ENCODE results near the gene WDFY2. TPM values are rescaled to one million over a fixed set of nuclear protein-coding genes. Genes with fewer than 3 reads are reported as not detected.

The WDFY2 gene
- total RNA-seq, 1 donor from 2014 or later = 16.2 TPM

- peaks cover 6% of the 10 kb centered on the region for H3K4me1 Mint-ChIP-seq (ENCODE audit: low read depth, unreplicated experiment)
- Histone ChIP-seq H2AFZ (ENCODE audit: low read depth, low read length) (no peak overlapping the region), H3K4me3 (ENCODE audit: insufficient read depth, low read depth, low read length) (no peak overlapping the region), H3K9me3 (ENCODE audit: insufficient read depth, low read depth, low read length) (no peaks in the 10 kb centered on the region), H3K4me2 (ENCODE audit: low read length) (no peak overlapping the region), H3K27me3 (ENCODE audit: insufficient read depth, low read length) (no peaks in the 10 kb centered on the region), H3K9ac (ENCODE audit: low read length) (no peak overlapping the region), H3K36me3 (ENCODE audit: insufficient read depth, low read length) (no peaks in the 10 kb centered on the region), H4K20me1 (ENCODE audit: insufficient read depth, low read length) (no peaks in the 10 kb centered on the region), H3K27ac (ENCODE audit: low read depth, low read length) (no peak overlapping the region), H3K79me2 (ENCODE audit: insufficient read depth, low read length) (no peaks in the 10 kb centered on the region), H3K4me1 (ENCODE audit: insufficient read depth, low read length) (no peaks in the 10 kb centered on the region)
- no peak for FAIRE-seq
- no peaks in the 10 kb centered on the region for H3K9me3 Mint-ChIP-seq (ENCODE audit: unreplicated experiment)
- H3K27me3 Mint-ChIP-seq (ENCODE audit: low read depth, unreplicated experiment) = peaks cover 4% of the 10 kb centered on the region
- no peak overlapping the region for H3K4me3 Mint-ChIP-seq (ENCODE audit: unreplicated experiment)
- TF ChIP-seq EZH2 (IDR thresholded peaks at IDR 0.05; ENCODE audit: insufficient read depth, low read length) (no peak), CTCF (IDR thresholded peaks at IDR 0.05; ENCODE audit: insufficient read depth, low read depth, low read length) (no peak)
- H3K27ac Mint-ChIP-seq (ENCODE audit: unreplicated experiment) = no peak overlapping the region
- no peak for DNase-seq (ENCODE audit: low read depth)
- no peaks in the 10 kb centered on the region for H3K36me3 Mint-ChIP-seq (ENCODE audit: low read depth, unreplicated experiment)
Measured at GRCh38 chr13:51577690-51578089, 6.6 kb upstream of the WDFY2 start.

GRCh38 chr13:51579676-51580075 lies 4.6 kb upstream of the WDFY2 start:
- no peak overlapping the region for H3K4me3 ChIP-seq (ENCODE audit: insufficient read depth, low read depth, low read length)
- no peaks in the 10 kb centered on the region for H3K27me3 ChIP-seq (ENCODE audit: insufficient read depth, low read length)
- no peaks in the 10 kb centered on the region for H3K36me3 ChIP-seq (ENCODE audit: insufficient read depth, low read length)
- no peak for FAIRE-seq
- H3K4me2 ChIP-seq (ENCODE audit: low read length) = no peak overlapping the region
- TF ChIP-seq EZH2 (IDR thresholded peaks at IDR 0.05; ENCODE audit: insufficient read depth, low read length) (no peak), CTCF (IDR thresholded peaks at IDR 0.05; ENCODE audit: insufficient read depth, low read depth, low read length) (no peak)
- no peak for DNase-seq (ENCODE audit: low read depth)
- H3K27ac ChIP-seq (ENCODE audit: low read depth, low read length) = no peak overlapping the region
- no peaks in the 10 kb centered on the region for H3K9me3 ChIP-seq (ENCODE audit: insufficient read depth, low read depth, low read length)
- no peak overlapping the region for H3K27ac Mint-ChIP-seq (ENCODE audit: unreplicated experiment)
- H3K4me1 Mint-ChIP-seq (ENCODE audit: low read depth, unreplicated experiment) = peaks cover 6% of the 10 kb centered on the region
- H3K9ac ChIP-seq (ENCODE audit: low read length) = no peak overlapping the region
- H3K36me3 Mint-ChIP-seq (ENCODE audit: low read depth, unreplicated experiment) = no peaks in the 10 kb centered on the region
- H3K27me3 Mint-ChIP-seq (ENCODE audit: low read depth, unreplicated experiment) = peaks cover 4% of the 10 kb centered on the region
- H3K4me1 ChIP-seq (ENCODE audit: insufficient read depth, low read length) = peaks cover 5% of the 10 kb centered on the region
- H2AFZ ChIP-seq (ENCODE audit: low read depth, low read length) = no peak overlapping the region
- peaks cover 3% of the 10 kb centered on the region for H3K79me2 ChIP-seq (ENCODE audit: insufficient read depth, low read length)
- no peaks in the 10 kb centered on the region for H4K20me1 ChIP-seq (ENCODE audit: insufficient read depth, low read length)
- H3K9me3 Mint-ChIP-seq (ENCODE audit: unreplicated experiment) = no peaks in the 10 kb centered on the region
- no peak overlapping the region for H3K4me3 Mint-ChIP-seq (ENCODE audit: unreplicated experiment)

GRCh38 chr13:51581148-51581820 lies 3.0 kb upstream of the WDFY2 start:
- Histone ChIP-seq H3K79me2 (ENCODE audit: insufficient read depth, low read length) (peaks cover 19% of the 10 kb centered on the region), H3K36me3 (ENCODE audit: insufficient read depth, low read length) (no peaks in the 10 kb centered on the region), H4K20me1 (ENCODE audit: insufficient read depth, low read length) (no peaks in the 10 kb centered on the region), H3K27me3 (ENCODE audit: insufficient read depth, low read length) (no peaks in the 10 kb centered on the region), H3K4me3 (ENCODE audit: insufficient read depth, low read depth, low read length) (no peak overlapping the region), H3K27ac (ENCODE audit: low read depth, low read length) (no peak overlapping the region), H3K4me1 (ENCODE audit: insufficient read depth, low read length) (peaks cover 10% of the 10 kb centered on the region), H3K9me3 (ENCODE audit: insufficient read depth, low read depth, low read length) (no peaks in the 10 kb centered on the region), H3K9ac (ENCODE audit: low read length) (no peak overlapping the region), H2AFZ (ENCODE audit: low read depth, low read length) (no peak overlapping the region), H3K4me2 (ENCODE audit: low read length) (no peak overlapping the region)
- H3K9me3 Mint-ChIP-seq (ENCODE audit: unreplicated experiment) = no peaks in the 10 kb centered on the region
- H3K27me3 Mint-ChIP-seq (ENCODE audit: low read depth, unreplicated experiment) = peaks cover 4% of the 10 kb centered on the region
- no peak overlapping the region for H3K27ac Mint-ChIP-seq (ENCODE audit: unreplicated experiment)
- H3K4me1 Mint-ChIP-seq (ENCODE audit: low read depth, unreplicated experiment) = peaks cover 6% of the 10 kb centered on the region
- TF ChIP-seq EZH2 (IDR thresholded peaks at IDR 0.05; ENCODE audit: insufficient read depth, low read length) = no peak
- TF ChIP-seq CTCF (IDR thresholded peaks at IDR 0.05; ENCODE audit: insufficient read depth, low read depth, low read length) = no peak
- H3K4me3 Mint-ChIP-seq (ENCODE audit: unreplicated experiment) = no peak overlapping the region
- no peaks in the 10 kb centered on the region for H3K36me3 Mint-ChIP-seq (ENCODE audit: low read depth, unreplicated experiment)
- no peak for FAIRE-seq
- no peak for DNase-seq (ENCODE audit: low read depth)
